ENCODE results near the gene ARTN.
A peak's percentile ranks its signal among the peaks of the same experiment; 100 is the strongest.

Gene ARTN

DNA sequence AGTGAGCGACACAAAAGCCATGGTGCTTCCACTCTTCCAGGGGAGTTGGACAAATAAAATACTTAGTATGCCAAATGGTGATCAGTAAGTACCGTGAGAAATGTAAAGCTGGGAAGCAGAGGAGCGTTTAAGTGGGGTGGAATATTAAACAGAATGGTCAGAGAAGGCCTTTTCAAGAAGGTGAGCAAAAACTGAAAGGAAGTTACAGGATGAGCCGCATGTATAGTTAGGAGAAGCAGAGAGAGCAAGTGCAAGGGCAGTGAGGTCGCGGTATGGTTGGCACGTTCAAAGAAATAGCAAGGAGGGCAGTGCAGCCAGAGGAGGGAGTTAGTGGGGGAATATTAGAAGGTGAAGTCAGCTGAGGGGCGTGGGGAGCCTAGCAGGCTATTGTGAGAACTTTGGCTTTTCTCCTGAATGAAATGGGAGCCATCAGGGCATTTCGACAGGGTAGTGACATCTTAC lies 40.4 kb downstream of the ARTN start:
- no peak for DNase-seq

DNA sequence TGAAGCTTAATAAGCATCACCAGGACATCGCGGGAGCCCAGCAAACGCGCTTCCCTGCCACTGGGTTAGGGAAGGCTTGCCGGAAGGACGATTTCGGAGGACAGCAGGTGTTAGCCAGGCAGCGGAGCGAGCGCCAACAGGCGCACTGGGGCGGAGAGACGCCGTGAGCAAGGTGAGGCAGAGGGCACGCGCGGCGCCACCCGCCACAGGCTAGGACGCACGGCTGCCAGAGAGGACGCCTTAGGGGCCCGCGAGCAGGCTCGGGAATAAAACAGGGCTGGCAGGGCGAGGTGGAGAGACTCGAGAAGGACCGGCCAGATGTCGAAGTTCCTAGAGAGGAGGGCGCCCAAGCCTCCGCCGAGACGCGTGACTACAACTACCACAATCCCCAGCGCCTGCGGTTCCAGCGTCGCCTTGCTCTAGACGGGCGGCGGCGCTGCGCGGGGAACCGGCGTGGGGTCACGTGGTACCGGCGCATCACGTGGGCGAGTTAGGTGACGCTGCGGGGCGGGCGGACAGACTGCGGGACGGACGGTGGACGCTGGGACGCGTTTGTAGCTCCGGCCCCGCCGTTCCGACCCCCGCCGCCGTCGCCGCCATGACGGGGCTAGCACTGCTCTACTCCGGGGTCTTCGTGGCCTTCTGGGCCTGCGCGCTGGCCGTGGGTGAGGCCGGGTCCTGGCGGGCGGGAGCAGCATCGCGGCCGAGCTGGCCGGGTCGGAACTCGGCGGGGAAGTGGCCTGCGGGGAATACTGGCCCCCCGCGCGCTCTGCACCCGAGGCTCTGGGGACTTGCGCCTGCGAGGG lies 41.0 kb downstream of the ARTN start, which contains the start of gene ATP6V0B:
ATP6V0B (plus strand) TSS at position 518 of the 806 bp plus-strand sequence; CDS start at position 599, 81 bp downstream.
- DNase-seq, result peak; percentile 78

DNA sequence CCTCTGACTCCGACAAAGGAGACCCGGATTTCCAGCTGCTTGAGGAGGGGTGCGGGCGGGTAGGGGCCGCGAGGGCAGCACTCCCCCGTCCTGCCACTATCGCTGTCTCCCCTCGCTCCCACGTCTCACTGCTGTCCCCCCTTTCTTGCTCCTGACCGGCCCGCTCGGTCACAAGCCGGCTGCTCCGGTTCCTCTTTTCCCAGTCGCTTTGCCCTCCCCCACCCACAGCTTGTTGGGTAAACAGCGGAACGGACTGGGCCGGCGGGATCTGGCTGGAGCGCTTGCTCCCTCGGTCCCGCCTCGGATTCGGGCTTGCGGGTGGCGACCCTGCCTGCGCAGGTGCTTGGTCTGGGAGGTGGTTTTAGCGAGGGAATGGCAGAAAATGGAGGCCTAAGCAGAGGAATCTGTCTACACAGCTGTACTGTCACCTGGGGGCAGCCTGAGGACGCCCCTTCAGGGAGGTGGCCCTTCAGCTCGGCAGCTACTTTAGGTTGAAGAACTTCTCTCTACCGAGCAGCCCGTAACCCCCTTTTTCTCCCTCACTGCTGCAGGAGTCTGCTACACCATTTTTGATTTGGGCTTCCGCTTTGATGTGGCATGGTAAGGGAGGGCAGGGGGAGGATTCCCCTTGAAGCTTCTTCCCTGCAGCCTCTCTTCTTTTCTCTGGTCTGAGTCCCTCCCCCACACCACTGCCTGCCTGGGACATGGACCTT lies 41.8 kb downstream of the ARTN start:
- DNase-seq, result peak; percentile 34

DNA sequence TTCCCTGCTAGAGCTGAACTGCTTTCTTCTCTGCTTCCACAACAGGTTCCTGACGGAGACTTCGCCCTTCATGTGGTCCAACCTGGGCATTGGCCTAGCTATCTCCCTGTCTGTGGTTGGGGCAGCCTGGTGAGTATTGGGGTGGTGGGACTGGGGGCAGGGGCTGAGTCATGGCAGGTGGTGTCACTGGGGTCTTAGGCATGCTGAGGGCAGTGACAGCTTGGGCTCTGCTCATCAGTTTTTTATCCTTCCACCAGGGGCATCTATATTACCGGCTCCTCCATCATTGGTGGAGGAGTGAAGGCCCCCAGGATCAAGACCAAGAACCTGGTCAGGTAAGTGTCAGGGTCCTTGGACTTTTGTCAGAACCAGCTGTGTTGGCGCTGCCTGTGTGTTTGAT lies 42.4 kb downstream of the ARTN start:
- DNase-seq, result no peak

DNA sequence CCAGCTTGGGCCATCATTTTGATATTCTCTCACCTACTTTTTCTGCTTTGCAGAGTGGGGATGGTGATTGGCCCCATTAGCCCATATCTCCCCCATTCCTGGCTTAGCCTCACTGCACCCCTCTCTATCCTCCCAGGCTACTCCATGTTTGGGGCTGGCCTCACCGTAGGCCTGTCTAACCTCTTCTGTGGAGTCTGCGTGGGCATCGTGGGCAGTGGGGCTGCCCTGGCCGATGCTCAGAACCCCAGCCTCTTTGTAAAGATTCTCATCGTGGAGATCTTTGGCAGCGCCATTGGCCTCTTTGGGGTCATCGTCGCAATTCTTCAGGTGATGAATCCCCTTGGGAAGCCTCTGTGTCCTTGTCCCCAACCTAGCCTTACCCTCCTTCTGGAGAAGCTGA lies 43.3 kb downstream of the ARTN start:
- no peak for DNase-seq

DNA sequence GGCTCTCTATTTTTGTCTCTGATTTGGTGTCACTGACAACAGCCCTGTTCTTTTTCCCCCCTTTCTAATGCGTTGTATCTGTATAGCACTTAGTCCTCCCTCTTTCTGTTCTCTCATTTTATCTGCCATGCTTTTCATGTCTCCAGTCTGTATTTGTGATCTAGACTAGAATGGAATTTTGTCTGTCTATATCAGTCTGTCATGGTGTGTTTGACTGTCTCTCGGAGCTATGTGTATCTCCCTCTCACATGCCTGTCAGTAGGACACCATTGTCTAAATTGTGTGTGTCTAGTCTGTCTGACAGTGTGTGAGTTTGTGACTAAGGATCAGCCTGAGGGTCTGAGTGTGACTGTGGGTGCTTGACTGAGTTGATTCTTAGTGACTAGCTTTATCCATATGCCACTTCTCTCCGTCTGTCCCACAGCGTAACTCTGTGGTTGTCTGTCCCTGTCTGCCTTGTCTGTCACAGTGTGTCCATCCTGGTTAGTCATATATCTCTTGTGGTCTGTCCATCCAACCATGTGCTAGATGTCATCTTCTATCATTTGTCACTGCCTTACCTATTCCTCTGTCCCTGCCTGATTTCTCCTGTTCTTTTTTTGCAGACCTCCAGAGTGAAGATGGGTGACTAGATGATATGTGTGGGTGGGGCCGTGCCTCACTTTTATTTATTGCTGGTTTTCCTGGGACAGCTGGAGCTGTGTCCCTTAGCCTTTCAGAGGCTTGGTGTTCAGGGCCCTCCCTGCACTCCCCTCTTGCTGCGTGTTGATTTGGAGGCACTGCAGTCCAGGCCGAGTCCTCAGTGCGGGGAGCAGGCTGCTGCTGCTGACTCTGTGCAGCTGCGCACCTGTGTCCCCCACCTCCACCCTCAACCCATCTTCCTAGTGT lies 44.0 kb downstream of the ARTN start:
- no peak for DNase-seq

DNA sequence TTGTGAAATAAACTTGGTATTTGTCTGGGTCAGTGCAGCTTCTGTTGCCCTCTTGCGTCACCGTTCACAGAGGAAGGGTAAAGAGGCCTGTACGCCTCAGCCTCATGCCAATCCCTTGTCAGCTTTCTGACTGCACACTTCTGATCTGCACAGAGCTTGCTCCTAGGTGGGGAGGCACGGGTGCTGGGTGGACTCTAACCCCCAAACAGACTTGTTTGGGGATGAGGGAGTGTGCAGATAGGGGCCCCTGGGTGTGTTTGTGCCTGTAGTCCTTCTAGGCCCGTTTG lies 44.6 kb downstream of the ARTN start:
- DNase-seq, result no peak

DNA sequence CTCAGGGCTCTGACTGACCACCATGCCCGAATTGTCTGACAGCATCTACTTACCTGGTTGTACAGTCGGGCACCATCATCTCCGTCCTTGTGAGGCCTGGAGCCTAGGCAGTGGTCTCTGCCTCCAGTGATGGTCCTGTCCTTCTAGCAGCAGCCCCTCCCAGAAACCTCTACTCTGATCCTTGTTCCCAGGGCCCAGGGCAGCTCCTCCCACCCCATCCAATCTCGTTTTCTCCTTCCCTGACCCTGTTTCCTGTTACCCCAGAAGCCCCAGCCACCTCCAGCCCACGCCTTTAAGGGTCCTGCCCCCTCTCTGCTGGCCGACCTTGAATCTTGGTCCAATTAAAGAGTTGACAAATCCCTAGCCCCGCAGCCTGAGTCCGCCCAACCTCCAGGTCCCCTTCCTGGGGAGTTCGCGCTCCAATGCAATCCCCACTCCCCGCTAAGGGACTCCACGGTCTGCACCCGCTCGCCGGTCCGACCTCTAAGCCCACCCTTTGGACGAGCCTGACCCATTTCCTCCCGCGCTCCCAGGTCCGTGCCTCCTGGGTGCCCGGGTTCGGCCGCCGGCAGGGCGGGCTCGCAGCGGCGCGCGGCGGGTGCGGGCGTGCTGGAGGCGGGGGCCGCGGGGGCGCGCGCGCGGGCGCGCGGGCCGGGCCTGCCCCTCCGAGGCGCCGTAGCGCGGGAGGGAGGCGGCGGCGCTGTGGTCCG lies 45.1 kb downstream of the ARTN start, which contains the start of gene B4GALT2:
B4GALT2 (plus strand) TSS at position 660 of the 710 bp plus-strand sequence. CDS start 1,951 bp downstream, outside the sequence.
- no peak for DNase-seq

DNA sequence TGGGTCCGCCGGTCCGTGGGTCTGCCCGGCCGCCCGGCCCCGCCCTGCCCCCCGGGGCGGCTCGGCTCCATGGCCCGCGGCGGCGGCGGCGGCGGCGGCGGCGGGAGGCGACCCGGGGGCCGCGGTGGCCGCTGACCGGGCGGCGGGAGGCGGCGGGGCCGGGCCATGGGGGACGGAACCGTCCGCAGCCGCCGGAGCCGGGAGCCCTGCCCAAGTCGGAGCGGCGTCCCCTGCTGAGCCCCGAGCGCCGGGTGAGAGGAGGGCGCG lies 45.6 kb downstream of the ARTN start:
- DNase-seq, result no peak

DNA sequence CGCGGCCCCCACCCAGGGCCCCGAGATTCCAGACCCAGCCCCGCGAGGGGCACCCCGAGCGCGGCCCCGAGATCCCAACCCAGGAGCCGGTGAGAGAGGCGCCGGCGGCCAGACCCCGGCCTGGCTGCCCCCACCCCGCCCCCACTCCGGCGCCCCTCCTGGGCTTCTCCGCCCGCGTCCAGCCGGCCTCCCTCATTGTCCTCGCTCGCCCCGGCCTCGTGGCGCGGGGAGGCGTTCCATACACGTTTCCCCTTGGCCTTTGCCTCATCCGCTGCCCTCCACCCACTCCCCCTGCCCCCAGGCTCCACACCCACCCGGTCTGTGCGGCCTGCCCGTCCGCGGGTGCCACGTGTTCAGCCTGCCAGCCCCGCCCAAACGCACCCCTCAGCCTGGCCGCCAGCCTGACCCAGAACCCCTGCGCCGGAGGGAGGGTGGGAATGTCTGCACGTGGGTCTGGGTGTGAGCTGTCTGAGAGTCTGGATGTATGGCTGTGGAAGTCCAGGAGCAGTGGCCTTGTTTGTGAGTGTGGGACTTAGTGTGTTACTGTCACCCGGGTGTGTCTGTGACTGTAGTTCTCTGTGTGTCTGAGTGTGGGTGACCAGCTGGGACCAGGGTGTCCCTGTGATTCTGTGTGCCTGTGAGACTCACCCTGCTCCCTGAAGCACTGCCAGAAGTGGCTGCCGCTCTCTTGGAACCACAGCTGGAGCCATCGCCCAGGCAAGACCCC lies 46.1 kb downstream of the ARTN start:
- DNase-seq, result no peak

DNA sequence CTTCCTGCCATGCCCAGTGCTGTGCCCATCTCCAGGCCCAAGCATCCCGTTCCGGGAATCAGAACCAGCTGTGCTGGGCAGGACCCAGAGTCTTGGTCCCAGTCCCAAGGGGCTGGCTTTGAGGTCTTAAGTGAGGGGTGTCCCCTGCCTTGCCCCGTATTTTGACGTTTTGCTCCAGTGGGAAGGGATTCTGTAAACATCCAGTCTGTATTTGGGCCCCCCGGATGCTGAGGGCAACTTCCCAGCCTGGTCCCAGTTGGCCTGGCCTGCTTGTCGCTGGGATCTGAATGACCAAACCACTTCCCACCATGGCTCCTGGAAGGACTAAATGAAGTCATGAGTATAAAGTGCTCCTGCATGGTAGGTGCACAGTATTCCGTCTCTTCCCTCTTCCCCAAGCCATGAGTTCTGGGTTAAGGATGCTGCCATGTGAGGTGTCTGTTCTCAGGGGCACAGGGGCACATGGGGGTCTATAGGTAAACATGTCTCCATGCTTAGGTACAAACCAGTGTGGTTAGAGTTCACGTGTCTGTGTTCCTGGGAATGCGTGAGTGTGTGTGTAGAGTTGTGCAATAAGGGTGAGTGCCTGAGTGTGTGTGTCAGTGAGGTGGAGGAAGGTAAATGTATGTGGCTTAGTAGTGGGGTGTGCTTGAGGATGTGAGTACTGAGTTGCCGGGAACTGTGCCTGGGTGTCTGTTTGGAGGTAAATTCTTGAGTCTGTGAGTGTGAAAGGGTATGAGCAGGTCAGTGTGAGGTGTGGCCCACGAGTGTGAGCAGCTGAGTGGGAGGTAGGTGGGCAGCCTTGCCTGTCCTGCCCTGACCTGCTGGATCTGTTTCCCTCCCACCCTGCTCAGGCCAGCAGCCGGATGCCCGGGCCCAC lies 46.9 kb downstream of the ARTN start:
- DNase-seq, result no peak

DNA sequence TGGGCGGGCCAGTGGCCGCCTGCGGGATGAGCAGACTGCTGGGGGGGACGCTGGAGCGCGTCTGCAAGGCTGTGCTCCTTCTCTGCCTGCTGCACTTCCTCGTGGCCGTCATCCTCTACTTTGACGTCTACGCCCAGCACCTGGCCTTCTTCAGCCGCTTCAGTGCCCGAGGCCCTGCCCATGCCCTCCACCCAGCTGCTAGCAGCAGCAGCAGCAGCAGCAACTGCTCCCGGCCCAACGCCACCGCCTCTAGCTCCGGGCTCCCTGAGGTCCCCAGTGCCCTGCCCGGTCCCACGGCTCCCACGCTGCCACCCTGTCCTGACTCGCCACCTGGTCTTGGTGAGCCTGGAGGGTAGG lies 47.5 kb downstream of the ARTN start:
- no peak for DNase-seq

DNA sequence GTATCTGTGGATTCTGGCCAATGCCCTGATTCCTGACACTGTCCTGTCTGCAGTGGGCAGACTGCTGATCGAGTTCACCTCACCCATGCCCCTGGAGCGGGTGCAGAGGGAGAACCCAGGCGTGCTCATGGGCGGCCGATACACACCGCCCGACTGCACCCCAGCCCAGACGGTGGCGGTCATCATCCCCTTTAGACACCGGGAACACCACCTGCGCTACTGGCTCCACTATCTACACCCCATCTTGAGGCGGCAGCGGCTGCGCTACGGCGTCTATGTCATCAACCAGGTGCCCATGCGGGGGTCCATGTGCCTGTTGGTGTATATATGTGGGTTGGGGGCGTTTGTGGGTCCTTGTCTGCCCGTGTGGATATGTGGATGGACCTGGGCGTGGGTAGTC lies 48.0 kb downstream of the ARTN start:
- DNase-seq, result no peak

DNA sequence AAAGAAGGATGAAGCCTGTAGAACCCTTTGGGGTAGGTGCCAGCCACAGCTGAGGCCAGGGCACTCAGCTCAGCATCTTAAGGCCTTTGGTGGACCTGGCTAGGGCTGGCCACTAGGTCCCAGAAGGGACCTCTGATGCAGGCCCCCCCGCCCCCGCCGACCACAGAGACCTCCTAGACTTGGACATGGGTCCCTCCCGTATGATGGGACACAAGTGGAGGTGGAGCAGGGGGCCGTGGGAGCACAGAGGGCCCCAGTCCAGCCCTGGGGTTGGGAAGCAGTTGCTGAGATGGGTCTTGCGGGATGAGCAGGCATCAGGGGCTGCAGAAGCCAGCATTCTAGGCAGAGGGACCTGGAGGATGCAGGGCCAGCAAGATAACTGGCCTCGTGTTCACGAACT lies 48.6 kb downstream of the ARTN start:
- DNase-seq, result no peak

DNA sequence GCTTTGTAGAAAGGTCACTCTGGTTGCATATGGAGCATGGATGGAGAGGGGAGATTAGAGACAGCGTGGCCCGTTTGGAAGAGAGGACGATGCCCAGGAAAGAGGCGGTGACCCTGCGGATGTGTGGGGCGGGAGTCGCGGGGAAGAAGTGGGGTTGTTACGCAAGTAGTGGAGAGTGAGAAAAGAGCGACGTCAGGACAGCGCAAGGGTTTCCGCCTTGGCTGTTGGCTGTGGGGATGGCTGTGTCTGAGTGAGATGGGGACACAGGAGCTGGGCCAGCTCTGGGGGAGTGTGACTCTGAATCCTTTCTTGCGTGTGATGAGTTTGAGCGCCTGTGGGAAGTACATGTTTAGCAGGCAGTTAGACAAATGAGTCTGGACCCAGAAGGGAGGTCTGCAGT lies 49.2 kb downstream of the ARTN start:
- DNase-seq, result no peak

DNA sequence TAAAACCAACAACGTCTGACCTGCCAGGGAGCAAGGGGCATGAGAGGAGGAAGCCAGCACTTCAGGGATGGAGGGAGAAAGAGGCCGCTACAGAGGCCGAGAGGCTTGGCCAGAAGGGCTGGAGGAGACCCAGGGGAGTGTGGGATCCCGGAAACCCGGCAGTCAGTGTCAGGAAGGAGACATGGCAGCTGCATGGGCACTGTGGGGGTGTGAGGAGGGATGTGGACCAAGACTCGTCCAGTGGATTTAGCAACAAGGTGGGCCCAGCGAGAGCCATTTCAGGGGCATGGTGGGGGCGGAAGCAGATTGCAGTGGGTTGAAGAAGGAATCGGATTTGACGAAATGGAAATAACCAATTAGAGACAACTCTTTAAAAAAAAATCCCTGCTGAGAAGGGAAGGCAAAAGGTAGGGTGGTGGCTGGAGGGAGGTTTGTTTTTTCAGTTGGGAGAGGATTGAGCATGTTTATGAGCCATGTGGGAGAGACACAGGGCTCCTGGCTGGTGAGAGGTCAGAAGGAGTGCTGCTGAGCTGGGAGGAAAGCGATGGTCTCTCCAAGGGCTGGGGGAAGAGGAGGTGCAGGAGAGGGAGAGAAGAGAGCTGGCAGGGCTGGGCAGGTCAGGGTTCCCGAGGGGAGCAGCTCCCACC lies 49.8 kb downstream of the ARTN start:
- DNase-seq, result no peak

DNA sequence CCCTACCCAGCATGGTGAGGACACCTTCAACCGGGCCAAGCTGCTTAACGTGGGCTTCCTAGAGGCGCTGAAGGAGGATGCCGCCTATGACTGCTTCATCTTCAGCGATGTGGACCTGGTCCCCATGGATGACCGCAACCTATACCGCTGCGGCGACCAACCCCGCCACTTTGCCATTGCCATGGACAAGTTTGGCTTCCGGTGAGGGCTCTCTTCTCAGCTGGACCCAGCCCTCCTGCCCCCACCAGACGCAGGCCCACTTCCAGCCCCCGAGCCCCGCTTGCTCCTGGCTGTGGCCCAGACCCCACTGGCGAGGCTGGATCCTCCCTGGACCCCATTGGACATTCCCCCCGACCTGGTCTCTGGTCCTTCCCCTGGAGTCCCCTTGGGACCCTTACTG lies 51.3 kb downstream of the ARTN start:
- no peak for DNase-seq

DNA sequence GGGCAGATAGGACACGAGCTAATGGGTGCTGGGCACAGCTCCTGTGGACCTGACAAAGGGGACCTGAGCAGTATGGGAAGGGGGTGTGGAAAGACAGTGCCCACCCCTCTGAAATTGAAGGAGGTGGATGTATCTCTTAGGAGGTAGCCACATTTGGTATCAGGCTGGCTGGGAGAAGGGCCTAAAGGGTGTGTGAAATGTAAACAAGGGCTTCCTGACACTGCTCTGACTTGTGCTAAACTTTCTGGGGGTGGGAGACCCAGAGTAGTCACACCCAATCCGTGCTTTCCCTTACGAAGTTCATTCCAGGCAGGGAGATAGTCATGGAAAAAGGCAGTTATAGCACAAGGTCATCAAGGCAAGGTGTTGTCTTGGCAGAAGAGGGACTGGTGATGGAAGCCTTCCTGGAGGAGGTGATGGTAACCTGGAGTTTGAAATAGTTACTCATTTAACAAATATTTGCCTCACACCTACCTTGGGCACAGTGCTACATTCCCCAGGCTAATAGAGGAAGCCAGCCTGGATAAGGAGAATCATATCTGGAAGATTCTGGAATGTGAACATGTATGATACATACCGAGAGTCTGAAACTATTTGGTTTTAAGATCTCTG lies 52.5 kb downstream of the ARTN start:
- no peak for DNase-seq

DNA sequence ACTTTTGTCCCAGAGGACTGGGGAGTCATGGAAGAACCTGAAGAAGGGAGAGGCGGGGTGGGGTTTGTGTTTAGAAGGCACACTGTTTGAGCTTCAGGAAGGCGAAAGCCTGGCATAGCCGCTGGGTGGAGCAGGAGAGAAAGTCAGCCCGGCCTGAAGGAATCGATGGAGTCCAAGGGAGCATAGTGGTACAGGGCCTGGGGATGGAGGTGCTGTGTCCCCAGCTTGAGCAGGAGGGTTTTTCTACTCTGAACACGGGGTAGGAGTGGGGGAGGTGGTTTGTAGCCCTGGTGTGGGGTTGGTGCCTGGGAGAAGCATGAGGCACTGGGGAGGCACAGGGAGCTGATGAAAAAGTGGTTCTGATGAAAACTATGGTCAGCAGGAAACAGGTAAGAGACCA lies 53.1 kb downstream of the ARTN start:
- DNase-seq, result no peak
